Jurkat, Clone E6-1 (cell line): ENCODE measurements around the gene HMG20B.
A peak's percentile ranks its signal among the peaks of the same experiment; 100 is the strongest.
"Not testable (repeated sequence)": the region's sequence is repeated elsewhere in the genome, so short reads cannot be mapped to it uniquely, and the experiment has no call there.

ENCODE experiments used
- DNase-seq: peaks from one replicate; pipeline ENCODE4 v3.0.0-alpha.2; 2011; ENCODE audit warnings: low read depth, low spot score
- H3K4me3 ChIP-seq: 2 replicates; pipeline ENCODE4 v1.5.1; 2011; ENCODE audit warnings: mild to moderate bottlenecking, low read length, control low read depth, moderate library complexity

The HMG20B gene

DNA sequence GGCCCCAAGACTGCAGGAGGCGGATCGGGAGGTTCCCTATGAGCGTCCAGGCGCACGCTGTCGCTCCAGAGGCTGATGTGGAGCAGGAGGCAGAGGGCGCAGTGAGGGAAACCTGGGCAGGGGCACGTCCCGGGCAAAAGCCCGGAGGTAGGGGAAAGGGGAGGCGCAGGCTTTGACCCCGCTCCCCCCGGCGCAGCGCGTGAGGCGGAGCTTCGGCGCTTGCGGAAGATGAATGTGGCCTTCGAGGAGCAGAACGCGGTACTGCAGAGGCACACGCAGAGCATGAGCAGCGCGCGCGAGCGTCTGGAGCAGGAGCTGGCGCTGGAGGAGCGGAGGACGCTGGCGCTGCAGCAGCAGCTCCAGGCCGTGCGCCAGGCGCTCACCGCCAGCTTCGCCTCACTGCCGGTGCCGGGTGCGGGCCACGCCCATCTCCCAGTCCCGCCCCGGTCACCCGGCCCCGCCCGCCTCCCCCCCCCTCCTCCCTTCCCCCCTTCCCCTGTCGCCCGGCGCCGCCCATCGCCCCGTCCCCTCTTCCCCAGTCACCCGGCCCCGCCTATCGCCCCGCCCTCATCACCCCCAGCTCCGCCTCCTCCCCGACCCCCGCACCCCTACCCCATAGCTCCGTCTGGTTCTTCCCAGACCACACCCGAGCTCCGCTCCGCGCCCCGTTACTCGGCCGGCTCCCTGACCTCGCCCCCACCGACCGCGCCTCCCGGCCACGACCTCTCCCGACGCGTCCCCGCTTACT lies 4.1 kb downstream of the HMG20B start:
- DNase-seq: no peak
- no peak overlapping the region for H3K4me3 ChIP-seq

DNA sequence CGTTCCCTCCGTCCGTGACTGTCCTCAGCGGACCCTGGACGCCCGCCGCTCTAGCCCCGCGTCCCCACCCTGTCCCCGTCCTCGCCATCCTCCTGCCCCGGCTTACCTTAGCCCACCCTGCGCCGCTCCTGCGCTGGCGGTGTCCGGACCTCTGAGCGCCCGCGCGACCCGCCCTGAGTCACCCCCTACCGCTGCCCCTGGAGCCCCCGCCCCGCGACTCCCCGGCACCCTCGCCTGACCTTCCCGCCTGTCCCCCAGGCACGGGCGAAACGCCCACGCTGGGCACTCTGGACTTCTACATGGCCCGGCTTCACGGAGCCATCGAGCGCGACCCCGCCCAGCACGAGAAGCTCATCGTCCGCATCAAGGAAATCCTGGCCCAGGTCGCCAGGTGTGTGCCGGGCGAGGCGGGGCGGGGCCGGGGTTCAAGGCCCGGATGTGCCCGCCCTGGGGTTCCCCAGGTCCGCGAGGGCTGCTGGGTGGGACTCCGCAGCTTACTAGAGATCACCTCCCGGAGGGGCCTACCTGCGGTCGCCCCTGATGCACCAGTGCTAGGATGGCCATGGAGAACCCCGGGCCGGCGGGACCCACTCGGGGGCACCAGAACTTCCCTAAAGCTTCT lies 5.1 kb downstream of the HMG20B start:
- no peak for DNase-seq
- H3K4me3 ChIP-seq: no peak overlapping the region

GRCh38 chr19:3578390-3578789 lies 5.6 kb downstream of the HMG20B start:
- no peak overlapping the region for H3K4me3 ChIP-seq
- no peak for DNase-seq

DNA sequence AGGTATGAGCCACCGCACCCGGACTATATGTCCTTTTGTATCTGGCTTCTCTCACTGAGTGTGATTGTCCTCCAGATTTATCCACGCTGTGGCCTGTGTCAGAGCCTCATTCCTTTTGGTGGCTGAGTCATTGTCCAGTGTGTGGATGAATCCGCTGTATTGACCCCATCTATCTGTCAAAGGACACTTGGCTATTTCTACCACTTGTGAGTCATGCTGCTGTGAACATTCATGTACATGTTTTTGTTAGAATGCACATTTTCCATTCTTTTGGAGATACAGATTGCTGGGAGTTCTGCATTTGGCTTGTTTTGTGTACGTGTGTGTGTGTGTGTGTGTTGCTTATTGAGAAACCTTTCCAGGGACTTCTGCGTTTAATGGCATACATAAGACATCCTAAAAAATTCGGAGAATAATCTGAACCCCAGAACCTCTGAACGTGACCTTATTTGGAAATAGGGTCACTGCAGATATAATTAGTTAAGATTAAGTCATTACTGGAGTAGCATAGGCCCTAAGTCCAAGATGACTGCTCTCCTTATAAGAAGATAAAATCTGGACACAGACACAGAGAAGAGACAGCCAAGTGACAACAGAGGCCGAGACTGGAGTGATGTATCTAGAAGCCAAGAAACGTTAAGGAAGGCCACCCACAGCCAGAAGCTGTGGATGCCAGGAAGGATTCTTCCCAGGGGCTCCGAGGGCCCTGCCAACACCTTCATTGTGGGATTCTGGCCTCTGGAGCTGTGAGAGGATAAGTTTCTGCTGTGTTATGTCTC lies 7.6 kb downstream of the HMG20B start:
- no peak for DNase-seq
- no peak overlapping the region for H3K4me3 ChIP-seq

DNA sequence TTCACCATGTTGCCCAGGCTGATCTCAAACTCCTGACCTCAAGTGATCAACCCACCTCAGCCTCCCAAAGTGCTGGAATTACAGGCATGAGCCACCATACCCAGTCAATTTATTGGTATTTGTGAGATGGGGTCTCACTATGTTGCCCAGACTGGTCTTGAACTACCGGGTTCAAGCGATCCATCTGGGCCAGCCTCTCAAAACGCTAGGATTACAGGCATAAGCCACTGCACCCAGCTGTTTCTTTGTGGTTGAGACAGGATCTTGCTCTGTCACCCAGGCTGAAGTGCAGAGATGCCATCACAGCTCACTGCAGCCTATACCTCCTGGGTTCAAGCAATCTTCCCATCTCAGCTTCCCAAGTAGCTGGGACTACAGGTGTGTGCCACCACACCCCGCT lies 9.0 kb downstream of the HMG20B start:
- H3K4me3 ChIP-seq, DNase-seq: not testable (repeated sequence)

DNA sequence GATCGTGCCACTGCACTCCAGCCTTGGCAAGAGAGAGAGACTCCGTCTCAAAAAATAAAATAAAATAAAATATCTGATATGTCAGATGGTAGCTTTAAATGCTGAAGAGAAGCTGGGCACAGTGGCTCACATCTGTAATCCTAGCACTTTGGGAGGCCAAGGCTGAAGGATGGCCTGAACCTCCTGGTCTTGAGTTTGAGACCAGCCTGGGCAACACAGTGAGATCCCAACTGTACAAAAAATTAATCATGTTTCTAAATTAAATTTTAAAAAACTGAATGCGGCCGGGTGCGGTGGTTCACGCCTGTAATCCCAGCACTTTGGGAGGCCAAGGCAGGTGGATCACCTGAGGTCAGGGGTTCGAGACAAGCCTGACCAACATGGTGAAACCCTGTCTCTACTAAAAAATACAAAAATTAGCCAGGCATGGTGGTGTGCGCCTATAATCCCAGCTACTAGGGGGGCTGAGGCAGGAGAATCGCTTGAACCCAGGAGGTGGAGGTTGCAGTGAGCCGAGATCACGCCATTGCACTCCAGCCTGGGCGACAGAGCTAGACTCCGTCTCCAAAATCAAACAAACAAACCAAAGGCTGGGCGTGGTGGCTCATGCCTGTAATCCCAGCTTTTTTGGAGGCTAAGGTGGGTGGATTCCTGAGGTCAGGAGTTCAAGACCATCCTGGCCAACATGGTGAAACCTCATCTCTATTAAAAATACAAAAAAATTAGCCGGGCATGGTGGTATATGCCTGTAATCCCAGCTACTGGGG lies 11.5 kb downstream of the HMG20B start:
- not testable (repeated sequence) for H3K4me3 ChIP-seq, DNase-seq

- peak within 1 kb of the TSS; percentile 32 for H3K4me3 ChIP-seq
- no peak for DNase-seq
Observed at GRCh38 chr19:3585301-3586126, 12.8 kb downstream of the HMG20B start, which contains the start of gene GIPC3. TSS of gene GIPC3 (plus strand) at chr19:3585478. CDS start at chr19:3585598, 120 bp downstream.

DNA sequence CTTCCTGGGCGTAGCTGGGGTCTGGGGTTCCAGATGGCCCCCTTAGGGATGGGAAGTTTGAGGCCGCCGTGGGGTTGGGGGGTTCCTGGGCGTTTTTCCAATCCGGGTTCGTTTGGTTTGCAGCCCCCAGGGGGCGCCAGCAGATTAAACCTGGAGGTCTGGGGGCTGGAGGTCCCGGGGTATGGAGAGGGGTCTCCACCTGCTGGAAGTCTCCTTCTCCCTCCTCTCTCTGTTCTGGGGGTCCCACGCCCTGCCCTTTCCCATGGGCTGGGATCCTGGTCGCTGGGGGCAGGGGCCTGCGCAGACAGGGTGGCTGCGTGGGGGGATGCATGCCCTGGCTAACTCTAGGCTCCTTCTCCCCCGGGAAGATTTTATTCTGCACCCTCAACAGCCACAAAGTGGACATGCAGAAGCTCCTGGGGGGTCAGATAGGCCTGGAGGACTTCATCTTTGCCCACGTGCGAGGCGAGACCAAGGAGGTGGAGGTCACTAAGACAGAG lies 13.4 kb downstream of the HMG20B start:
- no peak for DNase-seq
- H3K4me3 ChIP-seq: peak overlapping the region; percentile 32

DNA sequence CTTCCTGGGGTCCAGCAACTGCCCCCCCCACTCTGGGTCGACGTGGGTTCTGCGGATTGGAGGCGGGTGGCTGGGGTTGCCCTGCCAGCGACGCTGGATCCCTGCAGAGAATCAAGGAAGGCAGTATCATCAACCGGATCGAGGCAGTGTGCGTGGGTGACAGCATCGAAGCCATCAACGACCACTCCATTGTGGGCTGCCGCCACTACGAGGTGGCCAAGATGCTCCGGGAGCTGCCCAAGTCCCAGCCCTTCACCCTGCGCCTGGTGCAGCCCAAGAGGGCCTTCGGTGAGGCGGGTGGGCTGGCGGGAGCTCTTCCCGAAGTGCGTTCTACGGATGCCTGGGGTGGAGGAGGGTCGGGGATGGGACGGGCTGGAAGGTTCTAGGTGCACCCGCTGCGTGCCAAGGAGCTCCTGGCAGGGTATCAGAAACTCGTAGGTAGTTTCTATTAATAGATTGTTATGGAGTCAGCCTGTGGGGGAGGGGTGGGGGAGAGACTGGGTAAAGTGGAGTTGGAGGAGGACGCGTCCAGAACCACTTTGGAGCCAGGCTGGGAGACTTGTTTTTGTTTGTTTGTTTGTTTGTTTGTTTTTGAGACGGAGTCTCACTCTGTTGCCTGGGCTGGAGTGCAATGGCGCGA lies 14.1 kb downstream of the HMG20B start:
- no peak for DNase-seq
- no peak overlapping the region for H3K4me3 ChIP-seq

DNA sequence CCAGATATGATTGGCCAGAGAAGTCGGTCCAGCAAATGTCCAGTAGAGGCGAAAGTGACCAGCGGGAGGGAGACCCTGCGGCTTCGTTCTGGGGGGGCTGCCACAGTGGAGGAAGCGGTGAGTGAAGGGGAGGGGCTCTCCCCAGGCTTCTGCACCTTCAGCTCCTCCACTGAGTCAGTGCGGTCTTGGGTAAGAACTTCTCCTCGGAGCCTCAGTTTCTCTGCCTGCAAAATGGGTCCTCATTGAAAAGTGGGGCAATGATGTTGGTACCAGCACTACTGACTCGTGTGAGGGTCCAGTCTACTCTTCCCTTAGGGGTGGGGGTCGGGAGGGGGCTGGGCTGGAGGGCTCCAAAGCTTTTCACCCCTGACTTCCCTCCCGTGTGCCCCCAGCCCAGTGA lies 16.7 kb downstream of the HMG20B start:
- no peak overlapping the region for H3K4me3 ChIP-seq

DNA sequence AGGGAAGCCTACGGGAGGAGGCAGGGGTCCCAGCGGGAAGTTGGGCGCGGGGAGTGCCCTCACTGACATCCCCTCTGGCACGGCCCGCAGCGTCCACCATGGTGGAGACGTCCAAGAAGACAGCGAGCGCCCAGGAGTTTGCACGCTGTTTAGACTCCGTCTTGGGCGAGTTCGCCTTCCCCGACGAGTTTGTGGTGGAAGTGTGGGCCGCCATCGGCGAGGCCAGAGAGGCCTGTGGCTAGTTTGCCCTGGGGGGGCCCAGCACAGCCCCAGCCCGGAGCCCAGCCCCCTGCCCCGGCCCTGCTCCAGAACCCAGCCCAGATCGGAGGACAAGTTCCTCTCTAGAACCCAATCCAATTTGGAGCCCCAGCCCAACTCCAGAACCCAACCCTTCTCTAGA lies 17.2 kb downstream of the HMG20B start:
- no peak for DNase-seq
- H3K4me3 ChIP-seq: no peak overlapping the region

More for the DNA sequence above, 16.7 kb downstream of the HMG20B start:
- DNase-seq: no peak

GRCh38 chr19:3590991-3591659 lies 18.4 kb downstream of the HMG20B start:
- H3K4me3 ChIP-seq: no peak overlapping the region
- no peak for DNase-seq

DNA sequence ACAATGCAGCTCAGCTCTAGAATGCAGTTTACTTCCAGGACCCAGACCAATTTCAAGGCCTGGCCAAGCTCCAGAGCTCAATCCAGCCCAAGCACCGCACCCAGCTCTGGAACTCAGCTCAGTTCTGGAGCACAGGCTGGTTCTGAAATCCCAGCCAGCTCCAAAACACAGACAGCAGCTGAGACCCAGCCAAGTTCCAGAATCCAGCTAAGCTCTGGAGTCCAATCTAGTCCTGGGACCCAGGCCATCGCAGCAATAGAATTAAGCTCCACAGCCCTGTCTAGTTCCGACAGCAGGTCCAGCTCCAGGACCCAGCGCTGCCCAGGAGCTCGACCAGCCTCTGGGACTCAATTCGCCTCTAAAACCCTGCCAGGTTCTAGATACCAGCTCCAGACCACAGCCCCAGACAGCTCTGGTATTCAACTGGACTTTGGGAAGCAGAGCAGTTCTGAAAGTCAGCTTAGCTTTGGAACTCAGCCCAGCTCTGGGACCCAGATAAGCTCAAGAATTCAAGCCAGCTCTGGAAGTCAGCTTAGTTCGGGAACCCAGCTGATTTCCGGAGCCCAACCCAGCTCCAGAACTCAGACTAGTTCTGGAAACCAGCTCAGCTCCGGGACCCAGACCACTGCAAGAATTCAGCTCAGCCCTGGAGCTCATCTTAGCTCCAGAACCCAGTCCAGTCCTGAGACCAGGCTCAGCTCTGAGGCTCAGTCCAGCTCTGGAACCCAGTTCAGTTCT lies 19.3 kb downstream of the HMG20B start:
- no peak overlapping the region for H3K4me3 ChIP-seq
- DNase-seq: no peak

DNA sequence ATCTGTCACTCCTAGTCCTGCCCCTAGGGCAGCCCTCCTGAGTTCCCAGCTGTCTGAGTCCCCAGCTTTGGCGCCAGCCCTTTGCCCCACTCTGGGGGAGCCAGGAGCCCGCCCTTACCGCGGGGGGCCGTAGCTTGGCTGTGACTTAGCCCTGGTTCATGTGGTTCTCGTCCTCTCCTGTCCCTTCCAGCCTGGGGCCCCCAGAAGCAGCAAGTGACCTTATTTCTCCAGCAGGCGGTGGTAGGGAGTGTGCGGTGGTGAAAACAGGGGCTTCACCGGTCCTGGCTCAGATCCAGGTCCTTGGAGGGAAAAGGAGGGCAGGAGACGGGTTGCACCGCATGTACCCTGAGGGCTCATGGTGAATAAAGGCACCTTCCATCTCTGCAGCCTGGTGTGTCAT lies 20.4 kb downstream of the HMG20B start:
- DNase-seq: no peak
- no peak overlapping the region for H3K4me3 ChIP-seq

GRCh38 chr19:3595521-3596061 lies 22.8 kb downstream of the HMG20B start:
- H3K4me3 ChIP-seq: no peak overlapping the region
- DNase-seq: no peak

DNA sequence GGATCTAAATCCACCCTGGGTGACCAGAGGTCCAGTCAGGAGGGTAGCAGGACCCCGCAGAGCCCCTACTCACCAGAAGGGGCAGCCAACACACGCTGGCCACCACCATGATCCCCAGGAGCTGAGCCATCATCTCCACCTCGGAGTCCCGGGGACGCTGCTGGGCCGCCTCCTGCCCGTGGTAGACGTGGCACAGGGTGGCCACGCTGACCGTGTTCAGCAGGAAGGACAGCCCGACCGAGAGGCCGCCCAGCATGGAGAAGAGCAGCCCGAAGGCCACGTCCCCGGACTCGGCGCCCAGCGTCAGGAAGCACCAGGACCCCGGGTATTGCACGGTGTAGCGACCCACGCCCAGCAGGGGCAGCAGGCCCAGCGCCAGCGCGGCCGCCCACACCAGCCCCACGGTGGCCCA lies 27.0 kb downstream of the HMG20B start:
- no peak overlapping the region for H3K4me3 ChIP-seq
- no peak for DNase-seq
